DMS53 treated with DMSO at 0.1 percent for 48 hours (cell line): ENCODE measurements around the gene IER5.
"Not testable (repeated sequence)": the region's sequence is repeated elsewhere in the genome, so short reads cannot be mapped to it uniquely, and the experiment has no call there.

Experiments
- DNase-seq: peaks from one replicate; lab custom pipeline; 2025; ENCODE audit not compliant: unreplicated experiment; lab: John Stamatoyannopoulos, UW

IER5 gene

DNA sequence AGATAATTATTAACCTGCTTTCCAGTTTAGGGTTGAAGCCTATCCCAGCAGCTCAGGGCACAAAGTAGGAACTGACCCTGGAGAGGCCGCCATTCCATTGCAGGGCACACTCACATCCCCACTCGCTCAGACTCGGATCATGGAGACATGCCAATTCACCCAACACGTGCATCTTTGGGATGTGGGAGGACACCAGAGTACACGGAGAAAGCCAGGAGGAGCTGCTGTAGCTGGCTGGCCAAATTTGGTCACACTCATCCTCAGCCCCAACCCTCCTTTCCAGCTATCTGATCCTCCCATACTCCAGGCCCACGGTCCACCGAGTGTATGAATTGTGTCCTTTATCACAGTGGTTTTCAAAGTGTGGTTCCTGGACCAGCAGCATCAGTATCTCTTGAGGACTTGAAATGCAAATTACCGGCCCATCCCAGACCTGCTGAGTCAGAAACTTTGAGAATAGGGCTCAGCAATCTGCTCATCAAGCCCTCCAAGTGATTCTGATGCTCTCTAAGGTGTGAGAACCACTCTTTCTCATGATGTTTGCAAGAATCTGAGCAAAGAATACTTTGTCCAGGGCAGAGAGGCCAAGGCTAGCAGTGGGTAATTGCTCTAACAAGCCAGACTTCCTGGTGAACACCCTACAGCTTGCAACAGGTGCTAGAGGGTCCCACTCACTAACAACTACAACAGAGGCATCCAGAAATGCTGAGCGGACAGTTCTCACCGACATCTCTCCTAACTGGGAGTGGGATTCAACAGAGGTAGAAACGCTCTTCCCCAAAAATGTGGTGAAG, 26.3 kb downstream of the IER5 start:
- DNase-seq, result no peak

DNA sequence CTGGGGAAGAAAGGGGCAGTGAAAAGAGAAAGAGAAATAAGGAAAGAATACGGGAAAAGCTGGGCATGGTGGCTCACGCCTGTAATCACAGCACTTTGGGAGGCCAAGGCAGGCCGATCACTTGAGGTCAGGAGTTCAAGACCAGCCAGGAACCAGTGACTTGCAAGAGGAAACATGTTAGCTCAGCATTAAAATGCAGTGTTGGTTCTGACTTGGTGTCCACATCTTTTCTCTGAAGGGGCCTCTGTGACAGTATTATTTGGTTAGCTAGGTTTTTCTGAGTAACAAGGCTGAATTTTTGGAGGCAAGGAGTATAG, 26.8 kb downstream of the IER5 start:
- DNase-seq, result no peak

DNA sequence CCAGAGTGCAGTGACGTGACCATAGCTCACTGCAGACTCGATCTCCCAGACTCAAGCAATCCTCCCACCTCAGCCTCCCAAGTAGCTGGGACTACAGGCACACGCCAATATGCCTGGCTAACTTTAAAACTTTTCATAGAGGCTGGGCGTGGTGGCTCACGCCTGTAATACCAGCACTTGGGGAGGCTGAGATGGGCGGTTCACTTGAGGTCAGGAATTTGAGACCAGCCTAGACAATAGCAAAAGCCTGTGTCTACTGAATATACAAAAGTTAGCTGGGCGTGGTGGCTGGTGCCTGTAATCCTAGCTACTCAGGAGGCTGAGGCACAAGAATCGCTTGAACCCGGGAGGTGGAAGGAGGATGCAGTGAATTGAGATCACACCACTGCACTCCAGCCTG, 27.5 kb downstream of the IER5 start:
- DNase-seq, result not testable (repeated sequence)

DNA sequence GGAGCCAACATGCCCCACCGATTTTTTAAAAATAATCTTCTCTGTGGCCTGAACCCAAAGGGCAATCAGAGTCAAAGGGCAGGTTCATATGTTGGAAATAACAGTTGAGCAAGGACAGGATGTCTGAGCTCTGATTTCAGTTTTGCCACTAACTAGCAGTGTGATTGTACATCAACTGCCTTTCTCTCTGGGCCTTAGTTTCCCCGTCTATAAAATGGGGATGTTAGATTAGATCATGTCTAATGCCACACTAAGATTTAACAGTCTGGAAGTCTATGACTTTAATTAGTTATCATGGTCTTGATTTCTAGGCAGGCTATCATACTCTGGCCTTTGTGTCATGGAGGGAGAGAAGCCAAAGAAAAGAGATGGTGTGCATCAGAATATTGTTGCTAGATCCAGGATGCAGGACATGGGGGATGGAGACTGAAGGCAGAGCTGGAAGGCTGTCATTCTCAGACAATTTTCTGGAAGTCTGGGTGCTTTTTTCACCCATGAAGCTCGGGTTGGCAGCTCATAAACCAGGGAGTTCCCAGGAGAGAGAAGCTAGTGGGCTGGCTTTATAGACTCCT, 28.4 kb downstream of the IER5 start:
- DNase-seq, result no peak

DNA sequence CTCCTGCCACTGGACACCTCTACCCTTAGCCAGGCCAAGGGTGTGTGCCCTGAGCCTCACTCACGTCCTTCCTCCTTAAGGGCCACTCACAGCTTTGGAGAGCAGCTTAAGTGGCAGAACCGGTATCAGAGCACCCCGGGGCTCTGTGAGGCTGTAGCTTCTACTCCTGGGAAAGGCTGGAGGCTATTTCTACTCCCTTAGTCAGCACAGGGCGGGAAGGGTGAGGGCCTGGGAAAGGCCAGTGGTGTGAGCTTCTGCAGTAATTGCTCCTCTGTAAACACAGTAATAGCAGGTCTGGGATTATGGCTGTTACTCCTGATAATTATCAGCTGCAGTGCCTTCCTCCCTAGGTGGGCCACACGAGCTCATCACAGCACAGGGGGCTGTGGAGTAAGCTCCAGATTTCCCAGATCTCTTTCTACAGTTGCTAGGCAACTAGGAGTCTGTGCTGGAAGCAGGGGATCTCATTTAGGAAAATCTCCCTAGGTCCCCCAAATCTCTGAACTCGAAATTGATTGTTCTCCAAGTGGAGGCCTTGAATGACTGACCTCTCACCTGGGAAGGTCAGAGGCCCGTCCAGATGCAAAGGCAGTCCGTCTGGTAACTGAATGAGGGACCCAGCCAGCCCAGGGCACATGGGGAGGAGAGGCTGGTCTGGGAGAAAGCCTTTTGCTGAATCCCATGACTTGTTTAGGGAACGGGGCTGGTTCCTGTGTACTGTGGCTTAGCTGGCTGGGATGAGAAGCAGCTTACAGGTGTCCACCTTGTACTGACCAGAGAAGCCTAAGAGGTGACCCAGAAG, 29.3 kb downstream of the IER5 start:
- DNase-seq, result peak; percentile 82

DNA sequence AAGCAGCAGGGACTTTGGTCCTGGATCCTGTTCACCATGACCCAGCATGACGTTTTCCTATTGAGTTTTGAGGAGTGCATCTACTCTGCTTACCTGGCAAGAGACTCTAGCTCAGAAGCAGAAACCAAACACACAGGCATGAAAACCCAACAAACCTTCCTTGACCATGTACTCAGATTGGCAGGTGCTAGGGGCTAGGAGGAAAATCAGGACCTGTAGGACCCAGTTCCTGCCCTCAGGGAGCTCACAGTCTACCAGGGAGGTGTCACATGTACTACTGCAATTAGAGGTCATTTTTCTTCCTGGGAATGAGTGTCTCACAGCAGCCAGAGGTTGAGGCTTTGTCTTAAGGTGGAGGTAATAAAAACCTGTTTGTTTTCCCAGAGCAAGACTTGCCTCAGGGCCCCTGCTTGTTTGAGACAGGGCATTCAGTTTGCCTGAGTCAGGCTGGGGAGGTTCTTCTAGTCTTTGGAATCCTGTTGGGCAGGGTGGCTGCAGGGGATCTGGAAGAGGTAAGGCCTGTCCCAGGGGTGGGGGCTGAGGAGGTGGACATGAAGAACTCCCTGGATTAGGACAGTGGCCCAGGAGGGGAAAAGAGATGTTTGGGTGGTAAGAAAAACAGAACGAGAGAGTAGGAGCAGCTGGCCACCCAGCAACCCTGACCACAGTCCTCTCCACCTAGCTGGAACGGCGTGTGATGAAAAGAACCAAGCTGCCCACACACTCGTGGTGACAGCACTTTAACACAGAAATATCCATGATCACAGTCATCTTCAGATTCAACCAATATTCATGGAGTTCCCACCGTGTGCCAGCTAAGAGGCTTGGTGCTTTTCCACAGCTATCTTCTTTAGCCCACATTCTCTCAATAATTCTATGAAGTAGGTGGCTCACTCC, 30.8 kb downstream of the IER5 start:
- DNase-seq, result no peak

DNA sequence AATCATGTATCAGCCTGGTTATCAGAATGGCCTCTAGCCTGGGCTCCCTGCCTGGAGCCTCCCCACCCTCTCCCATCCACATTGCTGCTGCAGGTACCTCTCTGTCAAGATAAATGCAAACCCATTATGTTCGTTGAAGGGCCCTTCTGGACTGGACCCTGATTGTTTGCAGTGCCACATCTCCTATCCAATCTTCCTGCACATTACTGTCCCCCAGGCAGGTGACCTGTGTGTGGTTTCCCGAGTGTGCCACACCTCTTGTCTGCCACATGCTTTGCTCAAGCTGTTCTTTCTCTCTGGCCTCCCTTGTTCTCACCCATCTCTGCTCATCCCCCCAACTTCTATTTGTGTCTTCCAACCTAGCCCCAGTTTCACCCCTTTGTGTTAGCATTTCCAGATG, 32.4 kb downstream of the IER5 start:
- no peak for DNase-seq

DNA sequence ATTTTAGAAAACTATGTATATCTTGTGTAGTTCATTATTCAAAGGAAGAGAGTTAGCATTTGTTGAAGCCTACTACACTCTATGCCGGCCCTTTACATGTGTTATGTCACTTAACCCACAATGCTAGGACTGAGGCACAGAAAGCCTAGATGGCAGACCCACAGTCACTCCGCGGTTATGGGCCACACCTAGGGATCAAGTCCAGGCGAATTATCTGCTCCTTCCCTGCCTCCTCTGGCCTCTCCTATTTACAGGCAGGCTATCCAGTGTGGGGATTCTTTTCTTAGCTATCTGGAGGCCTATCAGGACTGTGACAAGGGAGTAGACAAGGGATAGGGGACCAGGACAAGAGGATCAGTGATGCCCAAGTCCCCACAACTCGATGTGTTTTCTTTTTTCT, 33.0 kb downstream of the IER5 start:
- DNase-seq, result no peak

DNA sequence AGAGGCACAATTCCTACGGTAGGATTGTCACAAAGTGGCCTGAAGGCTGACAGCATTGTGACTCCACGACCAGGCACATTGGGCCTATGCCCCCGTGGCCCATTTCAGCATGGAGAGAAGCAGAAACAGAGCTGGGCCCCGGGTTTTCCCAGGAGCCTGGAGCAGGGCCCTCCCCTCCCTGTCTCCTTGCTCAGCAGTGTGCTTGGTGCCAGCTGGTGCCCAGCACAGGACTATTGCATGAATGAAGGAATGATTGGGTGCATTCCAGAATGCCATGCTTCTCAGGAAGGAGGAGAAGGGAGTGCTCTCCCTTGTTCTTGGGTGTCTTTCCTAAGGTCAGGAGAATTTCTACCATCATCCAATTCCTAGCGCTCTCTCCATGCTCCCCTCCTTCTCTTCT, 33.7 kb downstream of the IER5 start:
- no peak for DNase-seq

DNA sequence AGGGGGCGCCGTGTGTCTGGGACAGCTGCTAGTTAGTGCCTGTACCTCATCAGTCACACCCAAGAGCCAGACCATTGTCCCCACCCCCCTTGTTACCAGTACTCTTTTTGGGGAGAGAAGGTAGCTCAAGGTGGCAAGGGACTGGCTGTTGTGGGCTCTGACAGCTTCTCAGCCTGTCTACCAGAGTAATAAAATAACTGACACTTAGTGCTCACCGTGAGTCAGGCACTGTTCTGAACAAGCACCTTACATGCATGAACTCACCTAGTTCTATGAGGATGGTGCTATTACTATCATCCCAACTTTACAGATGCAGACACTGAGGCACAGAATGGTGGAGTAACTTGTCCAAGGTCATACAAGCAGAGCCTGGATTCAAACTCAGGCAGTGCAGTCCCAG, 34.7 kb downstream of the IER5 start:
- no peak for DNase-seq

DNA sequence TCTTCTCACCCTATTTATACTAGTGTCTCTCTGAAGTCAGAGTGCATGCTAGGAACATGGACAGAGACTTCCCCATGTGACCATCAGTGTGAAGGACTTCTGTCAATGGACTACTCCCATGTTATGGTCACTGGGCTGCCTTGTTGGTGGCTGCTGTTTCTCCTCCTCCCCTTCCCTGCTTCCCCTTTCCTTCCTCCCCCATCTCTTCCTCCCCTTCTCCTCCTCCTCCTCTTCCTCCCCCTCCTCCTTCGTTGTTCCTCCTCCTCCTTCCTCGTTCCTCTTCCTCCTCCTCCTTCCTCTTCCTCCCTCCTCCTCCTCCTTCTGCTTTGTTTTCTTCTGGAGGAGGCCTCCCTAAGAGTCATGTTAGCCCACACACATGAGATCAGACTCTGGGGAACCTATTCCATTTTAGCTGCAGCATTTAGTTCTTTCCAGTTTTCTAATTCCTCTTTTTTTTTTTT, 35.8 kb downstream of the IER5 start:
- no peak for DNase-seq

DNA sequence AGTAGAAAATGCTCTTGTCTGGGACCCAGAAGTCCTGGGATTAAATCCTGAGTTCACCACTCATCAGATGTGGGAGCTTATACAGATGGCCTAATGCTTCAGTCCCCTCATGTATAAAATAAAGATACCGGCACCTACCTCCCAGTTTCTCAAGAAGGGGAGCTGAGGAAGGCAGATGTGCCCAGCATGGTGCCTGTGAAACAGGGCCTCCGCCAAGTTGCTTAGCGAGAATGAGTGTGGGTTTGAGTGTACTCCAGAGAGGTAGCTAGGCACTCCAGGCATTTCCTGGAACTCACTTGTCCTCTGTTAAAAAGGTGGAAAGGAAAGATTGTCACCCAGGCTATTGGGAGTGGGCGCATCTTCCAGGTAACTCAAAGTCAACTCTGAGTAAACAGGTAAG, 37.8 kb downstream of the IER5 start:
- DNase-seq, result no peak

DNA sequence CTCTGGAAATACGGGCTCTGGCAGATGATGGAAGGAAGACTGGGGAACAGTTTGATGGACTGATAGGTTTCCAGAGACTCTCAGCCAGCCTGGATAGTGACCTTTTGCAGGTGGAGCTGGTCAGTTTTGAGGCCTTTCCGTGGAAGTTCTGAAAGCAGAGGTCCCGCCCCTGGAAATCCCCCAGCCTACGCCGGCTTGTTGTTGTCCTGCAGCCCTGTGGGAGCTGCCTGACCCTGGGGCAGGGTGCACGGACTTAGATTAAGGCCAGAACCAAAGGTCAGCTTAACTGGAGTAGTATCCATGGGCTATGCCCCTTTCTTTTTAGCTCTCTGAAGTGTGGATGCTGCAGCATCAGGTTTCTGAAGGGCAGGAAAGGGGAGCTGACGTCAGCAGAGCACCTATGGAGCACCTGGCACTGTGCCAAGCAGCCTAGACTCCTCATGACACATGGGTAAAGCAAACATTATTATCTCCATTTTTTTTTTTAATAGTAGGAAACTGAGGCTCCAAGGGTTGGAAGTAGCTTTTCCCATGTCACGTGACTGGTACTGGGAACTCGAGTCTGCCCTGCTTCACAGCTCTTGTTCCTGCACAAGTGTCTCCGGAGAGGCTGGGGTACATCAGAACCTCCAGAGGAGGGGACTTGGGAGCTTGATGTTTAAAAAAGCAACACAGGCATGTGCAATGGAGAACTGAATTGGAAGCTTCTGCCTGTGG, 38.5 kb downstream of the IER5 start:
- DNase-seq, result peak; percentile 87

DNA sequence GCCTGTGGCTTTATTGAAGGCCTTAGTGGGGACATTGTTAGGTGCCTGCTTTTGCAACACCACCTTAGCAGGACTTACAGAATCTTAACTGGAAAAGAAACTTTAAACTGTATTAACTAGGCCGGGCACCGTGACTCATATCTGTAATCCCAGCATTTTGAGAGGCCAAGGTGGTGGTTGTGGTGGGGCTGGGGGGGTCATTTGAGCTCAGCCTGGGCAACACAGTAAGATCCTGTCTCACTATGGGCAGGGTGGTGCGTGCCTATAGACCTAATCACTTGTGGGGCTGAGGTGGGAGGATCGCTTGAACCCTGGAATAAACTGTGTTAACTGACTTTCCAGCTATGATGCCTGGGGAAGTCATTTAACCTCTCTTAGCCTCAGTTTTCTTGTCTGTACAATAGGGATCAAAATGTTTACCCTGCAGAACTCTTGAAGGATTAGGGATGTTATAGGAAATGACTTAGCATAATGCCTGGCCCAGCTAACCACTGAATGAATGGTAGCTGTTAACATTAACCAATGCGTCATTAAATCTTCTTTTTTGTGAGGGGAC, 39.5 kb downstream of the IER5 start:
- no peak for DNase-seq

DNA sequence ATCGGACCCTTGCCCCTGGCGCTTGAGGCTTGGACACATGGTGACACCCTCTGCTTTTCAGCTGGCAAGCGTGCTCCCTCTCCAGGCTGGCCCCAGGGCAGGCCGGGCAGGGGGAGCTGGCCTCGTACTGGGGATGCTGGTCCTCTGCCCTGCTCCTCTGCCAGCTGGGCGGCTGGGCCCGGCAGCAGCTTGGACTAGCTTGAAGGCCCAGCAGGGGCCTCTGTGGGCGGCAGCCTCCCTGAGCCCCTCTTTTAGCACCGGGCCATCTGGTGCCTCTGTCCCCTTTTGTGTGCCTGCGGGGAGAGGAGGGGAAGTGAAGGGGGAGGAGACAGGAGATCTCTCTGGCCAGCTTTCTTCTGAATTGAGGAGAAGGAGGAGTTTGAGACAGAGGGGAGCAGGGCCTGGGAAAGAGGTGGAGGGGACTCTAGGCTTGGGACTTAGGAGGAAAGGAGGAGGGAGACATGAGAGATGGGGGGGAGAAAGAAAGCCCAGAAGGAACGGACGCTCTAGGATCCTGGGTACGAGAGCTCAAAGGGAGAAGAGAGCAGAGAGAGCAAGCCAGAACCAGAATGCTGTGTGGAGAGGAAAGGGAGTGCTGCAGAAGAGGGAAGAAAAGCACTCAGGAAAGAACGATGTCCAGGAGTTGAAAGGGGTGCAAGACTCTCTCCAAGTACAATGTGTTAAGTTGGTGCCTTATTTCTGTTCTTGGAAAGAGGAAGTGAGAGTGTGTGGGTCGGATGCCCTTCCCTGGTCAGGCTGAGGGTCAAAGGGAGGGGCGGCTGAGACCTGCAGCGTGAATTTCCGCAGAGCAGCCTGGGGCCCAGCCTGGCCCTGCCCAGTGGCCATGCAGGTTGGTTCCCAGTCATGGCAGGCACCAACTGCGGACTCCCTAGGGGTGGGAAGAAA, 40.3 kb downstream of the IER5 start:
- no peak for DNase-seq

DNA sequence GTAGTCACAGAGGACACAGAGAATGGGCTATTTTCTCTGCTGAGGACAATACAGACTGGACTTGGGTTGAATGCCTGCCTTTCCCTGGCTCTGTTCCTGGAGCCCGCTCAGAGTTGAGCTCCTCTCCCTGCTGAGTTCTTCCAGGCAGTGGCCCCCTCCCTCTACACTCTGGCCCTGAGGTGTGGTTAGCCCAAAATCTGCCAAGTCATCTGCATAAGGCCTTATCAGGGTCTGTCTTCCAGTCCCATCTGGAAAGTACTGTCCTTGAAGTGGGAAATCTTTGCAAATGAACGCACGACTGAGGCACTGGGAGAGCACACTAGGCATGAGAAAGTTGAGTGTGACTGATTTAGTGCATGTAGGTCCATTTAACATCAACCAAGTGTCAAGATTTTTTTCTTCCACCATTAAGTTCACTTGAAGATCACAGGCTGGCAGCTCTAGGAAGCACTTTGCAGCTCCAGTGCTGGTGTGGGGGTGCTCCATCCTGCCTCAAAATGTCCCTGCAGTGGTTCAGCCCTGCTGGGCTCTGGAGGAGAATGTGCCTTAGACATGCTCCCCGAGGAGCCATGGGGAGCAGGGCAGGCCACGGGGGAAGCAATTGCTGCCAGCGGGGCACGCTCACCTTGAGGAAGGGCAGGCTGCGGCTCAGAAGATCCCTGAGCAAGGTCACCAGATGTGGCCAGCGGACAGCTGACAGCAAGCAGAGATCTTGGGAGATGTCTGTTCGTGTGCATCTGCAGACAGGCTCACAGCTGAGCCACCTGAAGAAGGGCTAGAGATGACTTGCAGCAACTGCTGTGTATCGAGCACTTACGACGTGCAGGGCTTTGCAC, 41.5 kb downstream of the IER5 start:
- DNase-seq, result no peak

DNA sequence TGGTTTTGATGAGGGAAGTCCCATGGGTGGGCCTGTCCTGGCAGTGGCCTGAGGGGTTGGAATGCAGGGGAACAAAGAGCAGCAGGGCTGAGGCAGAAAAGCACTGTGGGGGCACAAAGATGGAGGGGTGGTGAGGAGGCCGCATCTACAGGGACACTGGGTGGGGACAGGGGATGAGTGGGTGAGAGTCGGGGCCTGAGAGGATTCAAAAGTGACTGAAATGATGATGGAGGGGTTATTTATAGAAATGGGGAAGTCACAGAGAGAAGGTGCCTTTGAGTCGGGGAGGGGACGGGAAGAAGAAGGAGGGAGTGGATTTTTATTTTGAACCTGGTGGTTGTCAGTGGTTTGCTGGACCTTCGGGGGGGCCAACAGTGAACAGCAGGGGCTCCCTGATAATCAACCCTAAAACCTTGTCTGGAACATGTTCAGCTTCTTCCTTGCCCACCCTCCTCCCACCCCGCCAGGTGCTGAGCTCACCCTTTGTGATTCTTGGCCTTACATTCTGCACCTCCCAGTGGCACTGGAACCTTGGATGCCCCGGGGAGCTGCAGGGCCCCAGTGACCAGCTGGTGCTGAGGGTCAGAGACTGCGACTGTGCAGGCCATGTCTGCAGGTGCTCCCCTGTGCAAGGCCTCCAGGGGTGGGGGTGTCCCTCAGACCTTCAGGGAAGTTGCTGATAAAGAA, 42.9 kb downstream of the IER5 start:
- no peak for DNase-seq

DNA sequence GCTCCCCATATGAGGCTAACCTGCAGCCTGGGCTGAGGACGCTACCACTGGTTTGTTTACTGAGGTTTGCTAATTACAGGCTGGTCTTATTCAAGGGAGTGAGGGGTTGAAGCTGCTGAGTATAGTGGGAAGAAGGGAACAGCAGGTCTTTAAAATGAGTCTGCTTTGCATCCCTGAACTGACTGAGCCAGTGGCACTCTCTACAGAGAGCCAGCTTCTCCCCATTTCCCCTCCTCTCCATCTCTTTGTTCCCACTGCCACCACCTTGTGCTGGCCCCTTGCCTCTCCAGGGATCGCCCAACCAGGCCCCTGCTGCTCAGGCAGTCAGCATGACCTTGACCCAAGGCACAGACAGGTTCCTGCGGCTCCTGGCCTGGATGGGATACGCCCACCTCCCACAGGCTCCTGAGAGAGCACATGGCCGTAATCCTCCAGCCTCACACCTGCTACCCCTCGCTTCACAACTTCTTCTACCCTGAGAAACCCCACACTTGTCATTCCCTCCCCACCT, 45.0 kb downstream of the IER5 start:
- no peak for DNase-seq
